CD14-positive monocyte (primary cell): Measurements from ENCODE around the gene SLX4. TPM values are rescaled to one million over a fixed set of nuclear protein-coding genes. Genes with fewer than 3 reads are reported as not detected.

Source experiments
- DNase-seq, 3 donors: peaks; one replicate each; pipeline ENCODE4 v3.0.0-alpha.2; 2011 to 2022
- H2AFZ ChIP-seq: 2 replicates; pipeline ENCODE4 v1.6.0; 2012; ENCODE audit warnings: mild to moderate bottlenecking, low read depth, low read length, inconsistent platforms; ENCODE audit not compliant: insufficient read depth, poor library complexity, severe bottlenecking
- H3K27ac ChIP-seq, 2 donors: 1 replicate in 1 of 2; 2 replicates in 1 of 2; pipeline ENCODE4 v1.5.1; 2012 to 2013; ENCODE audit warnings: low read length in 2 of 2, control low read depth in 1 of 2, inconsistent platforms in 1 of 2, low read depth in 1 of 2, mild to moderate bottlenecking in 1 of 2
- H3K27me3 ChIP-seq, 2 donors: one replicate each; pipeline versions ENCODE4 v1.6.0 to v1.6.1; 2011 to 2013; ENCODE audit warnings: low read length in 2 of 2; ENCODE audit not compliant: control insufficient read depth in 2 of 2, insufficient read depth in 2 of 2
- H3K36me3 ChIP-seq, 2 donors: replicated peaks in 1 of 2; 1 replicate in 1 of 2; 2 replicates in 1 of 2; pipeline versions ENCODE4 v1.5.1 to v1.6.1; 2012 to 2013; ENCODE audit warnings: low read length in 2 of 2, control low read depth in 1 of 2, inconsistent platforms in 1 of 2, mild to moderate bottlenecking in 1 of 2; ENCODE audit not compliant: insufficient read depth in 2 of 2, control insufficient read depth in 1 of 2
- H3K4me1 ChIP-seq, 2 donors: 1 replicate in 1 of 2; 2 replicates in 1 of 2; pipeline versions ENCODE4 v1.5.1 to v1.6.1; 2012 to 2013; ENCODE audit warnings: low read length in 2 of 2, control low read depth in 1 of 2, inconsistent platforms in 1 of 2, mild to moderate bottlenecking in 1 of 2, moderate library complexity in 1 of 2; ENCODE audit not compliant: insufficient read depth in 2 of 2, control insufficient read depth in 1 of 2
- H3K4me2 ChIP-seq: replicated peaks from 2 replicates; pipeline ENCODE3; 2012; ENCODE audit warnings: low read length, moderate library complexity, mild to moderate bottlenecking; ENCODE audit not compliant: poor library complexity, severe bottlenecking; ENCODE audit errors: extremely low read depth
- H3K4me3 ChIP-seq, 3 experiments: fragments of 200-600 bp in 1 of 3; sonication (generic) in 1 of 3; replicated peaks in 1 of 3; 1 replicate in 2 of 3; 2 replicates in 1 of 3; pipeline ENCODE4 v1.5.1; 2011 to 2013; ENCODE audit warnings: low read length in 3 of 3, mild to moderate bottlenecking in 3 of 3, control low read depth in 2 of 3, low read depth in 2 of 3, inconsistent platforms in 1 of 3, moderate library complexity in 1 of 3
- H3K79me2 ChIP-seq: 2 replicates; pipeline ENCODE4 v1.6.0; 2012; ENCODE audit warnings: mild to moderate bottlenecking, control low read depth, inconsistent platforms, low read length, moderate library complexity; ENCODE audit not compliant: insufficient read depth
- H3K9ac ChIP-seq: 2 replicates; pipeline ENCODE4 v1.6.0; 2017; ENCODE audit warnings: low read length, mild to moderate bottlenecking; ENCODE audit not compliant: insufficient read depth, poor library complexity, severe bottlenecking
- H3K9me3 ChIP-seq, 2 donors: replicated peaks in 1 of 2; 1 replicate in 1 of 2; 2 replicates in 1 of 2; pipeline versions ENCODE4 v1.5.1 to v1.6.1; 2012 to 2013; ENCODE audit warnings: low read length in 2 of 2, control low read depth in 1 of 2; ENCODE audit not compliant: control insufficient read depth in 1 of 2, insufficient read depth in 1 of 2
- H4K20me1 ChIP-seq: 2 replicates; pipeline ENCODE4 v1.6.0; 2012; ENCODE audit warnings: mild to moderate bottlenecking, low read length, control low read depth, moderate library complexity; ENCODE audit not compliant: insufficient read depth
- H3K27ac Mint-ChIP-seq, 7 donors: one replicate each; pipeline ENCODE4 v1.8.0; 2020; ENCODE audit warnings: mild to moderate bottlenecking in 7 of 7, mixed read lengths in 7 of 7, moderate library complexity in 6 of 7, inconsistent platforms in 2 of 7
- H3K27me3 Mint-ChIP-seq, 3 donors: one replicate each; pipeline ENCODE4 v1.8.0; 2021 to 2022; ENCODE audit warnings: low read depth in 3 of 3, mild to moderate bottlenecking in 3 of 3, mixed read lengths in 3 of 3, moderate library complexity in 3 of 3, inconsistent platforms in 1 of 3
- H3K36me3 Mint-ChIP-seq, 2 donors: one replicate each; pipeline ENCODE4 v1.8.0; 2020; ENCODE audit warnings: mixed read lengths in 2 of 2, inconsistent platforms in 1 of 2, mild to moderate bottlenecking in 1 of 2
- H3K4me1 Mint-ChIP-seq: one replicate; pipeline ENCODE4 v1.8.0; 2020; ENCODE audit warnings: mild to moderate bottlenecking, mixed read lengths
- H3K4me3 Mint-ChIP-seq, 2 donors: one replicate each; pipeline ENCODE4 v1.8.0; 2020; ENCODE audit warnings: mild to moderate bottlenecking in 2 of 2, mixed read lengths in 2 of 2, moderate library complexity in 1 of 2
- H3K9me3 Mint-ChIP-seq, 7 donors: one replicate each; pipeline ENCODE4 v1.8.0; 2020 to 2022; ENCODE audit warnings: mixed read lengths in 7 of 7, mild to moderate bottlenecking in 6 of 7, moderate library complexity in 6 of 7, inconsistent platforms in 2 of 7
- CTCF ChIP-seq: fragments of 200-600 bp; IDR thresholded peaks from one replicate; pipeline ENCODE4 v1.8.0; 2022; ENCODE audit warnings: antibody characterized with exemption, mild to moderate bottlenecking
- WGBS: methylation state at CpG from one replicate; pipeline ENCODE4 v1.1.5; 2013; ENCODE audit warnings: missing lambda C conversion rate; ENCODE audit not compliant: insufficient coverage; 5-methylcytosine and 5-hydroxymethylcytosine counted together
- intact Hi-C, 2 donors: fragments of 100-400 bp; cut with micrococcal nuclease; formaldehyde crosslinking; loops; one replicate each; pipeline versions ENCODE4 v1.15.0 to v1.15.1; 2023
- polyA plus RNA-seq, 3 donors: library from polyadenylated mRNA; depleted of rRNA in 1 of 3; unstranded in 2 of 3; stranded (reverse) in 1 of 3; fragments of 300-500 nt in 2 of 3; fragments of >200 nt in 1 of 3; fragmentation: Illumina TruSeq in 2 of 3; gene quantifications; 1 replicate in 2 of 3; 2 replicates in 1 of 3; pipeline ENCODE4 v1.2.3, GENCODE V29; 2012 to 2021

The SLX4 gene
- polyA plus RNA-seq, 3 donors, result 0.12 to 2.4 (median 0.71) TPM

DNA sequence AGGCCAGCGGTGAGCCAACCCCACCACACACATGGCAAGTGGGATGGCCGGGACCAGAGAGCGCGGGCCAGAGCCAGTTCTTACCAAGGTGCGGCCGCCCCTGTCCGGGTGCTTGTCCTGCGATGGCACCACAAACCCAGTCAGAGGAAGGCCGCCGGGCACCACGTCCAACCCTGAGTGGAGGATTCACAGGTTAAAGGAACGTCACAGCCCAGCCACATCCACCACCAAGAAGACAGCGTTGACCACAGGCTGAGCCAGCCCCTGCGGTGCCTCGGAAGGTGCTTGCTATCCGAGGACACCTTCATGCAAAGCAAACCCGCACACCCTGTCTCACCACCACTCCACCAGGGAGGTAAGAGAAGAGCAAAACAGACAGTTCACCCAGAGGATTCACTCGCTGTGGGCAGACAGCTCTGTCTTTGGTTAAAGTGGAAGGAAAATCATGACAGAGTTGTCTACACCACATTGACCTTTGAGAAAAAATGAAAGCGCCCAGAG, 15.8 kb downstream of the SLX4 start:
- no peak for TF ChIP-seq CTCF
- Histone ChIP-seq H3K4me2 (no peak overlapping the region), H3K9me3 (peaks cover 0 to 3% of the 10 kb centered on the region in 2 donors), H3K27me3 (peaks cover 0 to 11% of the 10 kb centered on the region in 2 donors), H3K27ac (no peak overlapping the region), H3K79me2 (no peaks in the 10 kb centered on the region), H4K20me1 (peaks cover 17% of the 10 kb centered on the region), H3K36me3 (peaks cover 21 to 67% of the 10 kb centered on the region in 2 donors), H2AFZ (no peak overlapping the region), H3K4me1 (peaks cover 10 to 12% of the 10 kb centered on the region in 2 donors), H3K4me3 (no peak overlapping the region), H3K9ac (no peak overlapping the region)
- Mint-ChIP-seq H3K4me1 (peaks cover 16% of the 10 kb centered on the region), H3K9me3 (peaks cover 0 to 13% (median 6%) of the 10 kb centered on the region in 7 donors), H3K27ac (no peak overlapping the region), H3K4me3 (no peak overlapping the region), H3K36me3 (peaks cover 54 to 80% of the 10 kb centered on the region in 2 donors), H3K27me3 (peaks cover 16 to 29% (median 25%) of the 10 kb centered on the region in 3 donors)
- intact Hi-C loops, result no loop called here
- 97% methylated on average over 14 of the region's 19 CpGs for WGBS
- no peak for DNase-seq

- peaks cover 0 to 11% of the 10 kb centered on the region in 2 donors for H3K27me3 ChIP-seq
- no peak overlapping the region for H3K27ac ChIP-seq
- Mint-ChIP-seq H3K36me3 (peaks cover 53 to 80% of the 10 kb centered on the region in 2 donors), H3K4me3 (no peak overlapping the region), H3K9me3 (peaks cover 0 to 8% (median 2%) of the 10 kb centered on the region in 7 donors), H3K27me3 (peaks cover 16 to 33% (median 25%) of the 10 kb centered on the region in 3 donors), H3K27ac (no peak overlapping the region), H3K4me1 (peaks cover 20% of the 10 kb centered on the region)
- H3K79me2 ChIP-seq, result no peaks in the 10 kb centered on the region
- peaks cover 22% of the 10 kb centered on the region for H4K20me1 ChIP-seq
- no peak overlapping the region for H2AFZ ChIP-seq
- peaks cover 0 to 2% of the 10 kb centered on the region in 2 donors for H3K9me3 ChIP-seq
- TF ChIP-seq CTCF, result no peak
- intact Hi-C loops, result no loop called here
- no peak for DNase-seq
- no peak overlapping the region for H3K4me3 ChIP-seq
- peaks cover 15 to 17% of the 10 kb centered on the region in 2 donors for H3K4me1 ChIP-seq
- H3K4me2 ChIP-seq, result no peak overlapping the region
- H3K9ac ChIP-seq, result no peak overlapping the region
- 96% methylated on average over 11 of the region's 11 CpGs for WGBS
- H3K36me3 ChIP-seq, result peaks cover 16 to 62% of the 10 kb centered on the region in 2 donors
These were observed 16.3 kb downstream of the SLX4 start for GRCh38 chr16:3595110-3595486.
